Left colon (tissue), 2 donors: Measurements from ENCODE around the gene GAD2. TPM values are rescaled to one million over a fixed set of nuclear protein-coding genes. Genes with fewer than 3 reads are reported as not detected.

Experiments used
- total RNA-seq, 2 donors: library from RNA; stranded (reverse); fragmentation: NEBNext Ultra II Directional; extraction: Animal tissue kit (Norgen Biotek cat#: 25700); gene quantifications; one replicate each; pipeline ENCODE4 v1.2.1, GENCODE V29; 2021
- donor health status: DM: no; HTN: no; CAD: no.
- donor health status: DM: yes; HTN: yes; CAD: no.

GAD2 gene
- total RNA-seq, 2 donors from 2014 or later, result not detected

Other genes starting within 250 kb of the GAD2 start
- 1 to 10 TPM; 2.0 to 4.6 TPM for gene APBB1IP, start 221.6 kb downstream of the GAD2 start, total RNA-seq